ENCODE data around the gene DOCK6. TPM values are rescaled to one million over a fixed set of nuclear protein-coding genes. Genes with fewer than 3 reads are reported as not detected.

Gene DOCK6
- total and polyA plus RNA-seq, 2 donors (not counting 1 experiment from before 2014, with no cell fraction given) = 6.9 to 17.7 TPM

DNA sequence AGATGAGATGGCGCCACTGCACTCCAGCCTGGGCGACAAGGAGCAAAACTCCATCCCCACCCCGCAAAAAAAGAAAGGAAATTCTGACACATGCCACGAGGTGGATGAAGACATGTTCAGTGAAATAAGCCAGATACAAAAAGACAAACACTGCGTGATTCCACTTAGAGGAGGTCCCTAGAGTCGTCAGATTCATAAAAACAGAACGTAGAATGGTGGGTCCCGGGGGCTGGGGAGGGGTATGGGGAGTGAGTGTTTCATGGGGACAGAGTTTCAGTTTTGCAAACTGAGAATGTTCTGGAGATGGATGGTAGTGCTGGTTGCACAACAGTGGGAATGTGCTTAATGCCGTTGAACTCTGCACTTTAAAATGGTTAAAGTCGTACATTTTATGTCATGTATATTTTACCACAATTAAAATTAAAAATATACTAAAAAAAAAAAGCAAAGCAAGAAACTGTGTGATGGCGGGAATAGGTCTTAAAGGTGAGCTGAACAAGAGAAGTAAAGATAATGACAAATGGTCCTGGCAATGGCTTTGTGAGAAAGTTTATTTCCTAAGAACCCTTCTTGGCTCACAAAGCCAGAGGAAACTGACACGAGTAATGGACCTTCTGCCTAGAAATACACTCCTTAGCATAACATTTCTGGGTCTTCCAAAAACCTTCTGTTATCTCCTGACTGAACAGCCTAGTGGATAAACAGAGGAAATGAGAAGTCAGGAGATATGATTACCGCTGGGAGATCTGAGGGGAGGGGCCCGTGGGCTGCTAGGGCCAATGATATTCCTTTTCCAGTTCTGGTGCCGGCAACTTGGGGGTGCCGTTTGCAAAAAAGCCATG lies 102.5 kb downstream of the DOCK6 start:
- Histone ChIP-seq H3K9me3 (ENCODE audit: control insufficient read depth, insufficient read depth, low read depth, low read length) (no peaks in the 10 kb centered on the region), H3K4me1 (ENCODE audit: control insufficient read depth, extremely low read depth, insufficient read depth, low read length) (peaks cover 13% of the 10 kb centered on the region), H3K36me3 (ENCODE audit: control insufficient read depth, insufficient read depth, low read length) (peaks cover 2% of the 10 kb centered on the region), H3K4me3 (replicated peaks in 1 of 4; ENCODE audit: control extremely low read depth in 1 of 4, insufficient read depth in 1 of 4, low read depth in 3 of 4, low read length in 4 of 4) (no peak overlapping the region), H3K79me2 (ENCODE audit: control insufficient read depth, insufficient read depth, low read length) (peaks cover 7% of the 10 kb centered on the region), H3K27ac (ENCODE audit: insufficient read depth, low read length) (peak overlapping the region; percentile 37), H3K9ac (ENCODE audit: insufficient read depth, low read length) (no peak overlapping the region), H2AFZ (ENCODE audit: low read length) (no peak overlapping the region), H3K27me3 (ENCODE audit: control insufficient read depth, insufficient read depth, low read length) (no peaks in the 10 kb centered on the region), H3K4me2 (ENCODE audit: extremely low read depth, insufficient read depth, low read length) (no peak overlapping the region), H4K20me1 (ENCODE audit: control insufficient read depth, extremely low read depth, insufficient read depth, low read length) (no peaks in the 10 kb centered on the region)
- TF ChIP-seq EZH2 (IDR thresholded peaks at IDR 0.05; ENCODE audit: low read length, missing control alignments) = no peak
- TF ChIP-seq, protein P1, sequence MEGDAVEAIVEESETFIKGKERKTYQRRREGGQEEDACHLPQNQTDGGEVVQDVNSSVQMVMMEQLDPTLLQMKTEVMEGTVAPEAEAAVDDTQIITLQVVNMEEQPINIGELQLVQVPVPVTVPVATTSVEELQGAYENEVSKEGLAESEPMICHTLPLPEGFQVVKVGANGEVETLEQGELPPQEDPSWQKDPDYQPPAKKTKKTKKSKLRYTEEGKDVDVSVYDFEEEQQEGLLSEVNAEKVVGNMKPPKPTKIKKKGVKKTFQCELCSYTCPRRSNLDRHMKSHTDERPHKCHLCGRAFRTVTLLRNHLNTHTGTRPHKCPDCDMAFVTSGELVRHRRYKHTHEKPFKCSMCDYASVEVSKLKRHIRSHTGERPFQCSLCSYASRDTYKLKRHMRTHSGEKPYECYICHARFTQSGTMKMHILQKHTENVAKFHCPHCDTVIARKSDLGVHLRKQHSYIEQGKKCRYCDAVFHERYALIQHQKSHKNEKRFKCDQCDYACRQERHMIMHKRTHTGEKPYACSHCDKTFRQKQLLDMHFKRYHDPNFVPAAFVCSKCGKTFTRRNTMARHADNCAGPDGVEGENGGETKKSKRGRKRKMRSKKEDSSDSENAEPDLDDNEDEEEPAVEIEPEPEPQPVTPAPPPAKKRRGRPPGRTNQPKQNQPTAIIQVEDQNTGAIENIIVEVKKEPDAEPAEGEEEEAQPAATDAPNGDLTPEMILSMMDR (conservative IDR thresholded peaks at IDR 0.05 in 1 of 2, IDR thresholded peaks at IDR 0.05 in 1 of 2; ENCODE audit: low read depth in 1 of 2, low read length in 2 of 2) = no peak
- peak; percentile 47 to 83 for DNase-seq (ENCODE audit: low read depth in 2 of 2)

GRCh38 chr19:11155373-11156120 lies 106.8 kb downstream of the DOCK6 start, which contains the start of gene SPC24:
TSS of gene SPC24 (minus strand) at chr19:11155782. CDS start at chr19:11155776, 6 bp downstream.
- Histone ChIP-seq H2AFZ (ENCODE audit: low read length) (peak within 1 kb of the TSS; percentile 77), H3K36me3 (ENCODE audit: control insufficient read depth, insufficient read depth, low read length) (no peaks in the 10 kb centered on the region), H3K9ac (ENCODE audit: insufficient read depth, low read length) (peak within 1 kb of the TSS; percentile 72), H3K27ac (ENCODE audit: insufficient read depth, low read length) (peak within 1 kb of the TSS; percentile 70), H3K4me3 (replicated peaks in 1 of 4; ENCODE audit: control extremely low read depth in 1 of 4, insufficient read depth in 1 of 4, low read depth in 3 of 4, low read length in 4 of 4) (peak within 1 kb of the TSS; percentile 69 to 93 (median 82)), H3K9me3 (ENCODE audit: control insufficient read depth, insufficient read depth, low read depth, low read length) (no peaks in the 10 kb centered on the region), H3K4me1 (ENCODE audit: control insufficient read depth, extremely low read depth, insufficient read depth, low read length) (peaks cover 20% of the 10 kb centered on the region), H3K4me2 (ENCODE audit: extremely low read depth, insufficient read depth, low read length) (peak within 1 kb of the TSS; percentile 85), H3K79me2 (ENCODE audit: control insufficient read depth, insufficient read depth, low read length) (peaks cover 38% of the 10 kb centered on the region), H4K20me1 (ENCODE audit: control insufficient read depth, extremely low read depth, insufficient read depth, low read length) (no peaks in the 10 kb centered on the region), H3K27me3 (ENCODE audit: control insufficient read depth, insufficient read depth, low read length) (no peaks in the 10 kb centered on the region)
- TF ChIP-seq, protein P1 (conservative IDR thresholded peaks at IDR 0.05 in 1 of 2, IDR thresholded peaks at IDR 0.05 in 1 of 2; ENCODE audit: low read depth in 1 of 2, low read length in 2 of 2) = no peak
- TF ChIP-seq EZH2 (IDR thresholded peaks at IDR 0.05; ENCODE audit: low read length, missing control alignments) = no peak
- DNase-seq (ENCODE audit: low read depth in 2 of 2) = peak; percentile 98 to 99

GRCh38 chr19:11154683-11155047 lies 107.7 kb downstream of the DOCK6 start:
- H3K9ac ChIP-seq (ENCODE audit: insufficient read depth, low read length) = no peak overlapping the region
- no peaks in the 10 kb centered on the region for H3K36me3 ChIP-seq (ENCODE audit: control insufficient read depth, insufficient read depth, low read length)
- H3K4me2 ChIP-seq (ENCODE audit: extremely low read depth, insufficient read depth, low read length) = peak overlapping the region; percentile 85
- no peak overlapping the region for H3K27ac ChIP-seq (ENCODE audit: insufficient read depth, low read length)
- H3K4me1 ChIP-seq (ENCODE audit: control insufficient read depth, extremely low read depth, insufficient read depth, low read length) = peaks cover 17% of the 10 kb centered on the region
- H3K4me3 ChIP-seq (replicated peaks in 1 of 4; ENCODE audit: control extremely low read depth in 1 of 4, insufficient read depth in 1 of 4, low read depth in 3 of 4, low read length in 4 of 4) = peak overlapping the region; percentile 69 to 93 (median 82)
- no peak for DNase-seq (ENCODE audit: low read depth in 2 of 2)
- no peaks in the 10 kb centered on the region for H3K9me3 ChIP-seq (ENCODE audit: control insufficient read depth, insufficient read depth, low read depth, low read length)
- TF ChIP-seq EZH2 (IDR thresholded peaks at IDR 0.05; ENCODE audit: low read length, missing control alignments) = no peak
- TF ChIP-seq, protein P1 (conservative IDR thresholded peaks at IDR 0.05 in 1 of 2, IDR thresholded peaks at IDR 0.05 in 1 of 2; ENCODE audit: low read depth in 1 of 2, low read length in 2 of 2) = no peak
- H3K79me2 ChIP-seq (ENCODE audit: control insufficient read depth, insufficient read depth, low read length) = peaks cover 42% of the 10 kb centered on the region
- no peaks in the 10 kb centered on the region for H3K27me3 ChIP-seq (ENCODE audit: control insufficient read depth, insufficient read depth, low read length)
- H2AFZ ChIP-seq (ENCODE audit: low read length) = peak overlapping the region; percentile 26
- no peaks in the 10 kb centered on the region for H4K20me1 ChIP-seq (ENCODE audit: control insufficient read depth, extremely low read depth, insufficient read depth, low read length)
